Esophagus squamous epithelium (tissue), 4 donors: Measurements from ENCODE around the gene P4HB.

ENCODE experiments used
- CTCF ChIP-seq, 6 experiments: fragments of 450-650 bp in 4 of 6; fragments of 200-600 bp in 2 of 6; sonication (generic) in 2 of 6; IDR thresholded peaks; one replicate each; pipeline ENCODE4 v1.5.1; 2016 to 2019; ENCODE audit warnings: antibody characterized with exemption in 6 of 6, mild to moderate bottlenecking in 4 of 6, moderate library complexity in 4 of 6
- POLR2A ChIP-seq, 4 donors: fragments of 450-650 bp; IDR thresholded peaks; one replicate each; pipeline ENCODE4 v1.6.1; 2017; ENCODE audit warnings: antibody characterized with exemption in 4 of 4, mild to moderate bottlenecking in 4 of 4, moderate library complexity in 3 of 4

DNA sequence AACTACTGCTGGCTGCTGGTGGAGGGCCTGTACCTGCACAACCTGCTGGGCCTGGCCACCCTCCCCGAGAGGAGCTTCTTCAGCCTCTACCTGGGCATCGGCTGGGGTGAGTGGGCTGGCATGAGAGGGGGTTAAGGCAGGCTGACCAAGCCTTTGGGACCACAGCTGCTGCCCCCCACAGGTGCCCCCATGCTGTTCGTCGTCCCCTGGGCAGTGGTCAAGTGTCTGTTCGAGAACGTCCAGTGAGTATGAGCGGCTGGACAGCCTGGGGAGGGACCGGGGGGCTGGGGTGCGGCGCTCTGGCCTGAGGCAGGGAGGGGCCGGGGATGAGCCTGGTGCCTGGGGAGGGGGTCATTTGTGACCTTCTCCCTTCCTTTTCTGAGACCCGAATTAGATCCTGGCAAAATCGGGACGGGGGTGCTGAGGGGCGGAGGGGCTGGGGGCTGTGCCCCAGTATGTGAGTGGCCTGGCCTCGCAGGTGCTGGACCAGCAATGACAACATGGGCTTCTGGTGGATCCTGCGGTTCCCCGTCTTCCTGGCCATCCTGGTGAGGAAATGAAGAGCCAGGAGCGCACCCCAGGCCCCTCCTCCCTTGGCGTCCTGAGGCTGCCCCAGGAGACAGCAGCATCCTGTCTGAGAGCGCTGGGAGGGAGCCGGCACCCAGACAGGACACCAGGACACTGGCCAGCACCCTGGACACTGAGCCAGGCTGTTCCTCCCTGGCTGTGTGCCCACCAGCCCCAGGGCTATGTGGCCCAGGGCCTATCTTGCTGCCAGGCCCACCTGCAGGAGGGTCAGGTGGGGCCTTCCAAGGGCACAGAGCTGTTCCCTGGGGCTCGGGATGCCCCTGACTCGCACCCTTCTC lies 48.4 kb downstream of the P4HB start:
- TF ChIP-seq POLR2A (IDR thresholded peaks at IDR 0.05) (no peak), CTCF (IDR thresholded peaks at IDR 0.05) (no peak)
